Erythroblast (primary cell): Measurements from ENCODE around the gene CLEC2L.

Source experiments
- GATA1 ChIP-seq: IDR thresholded peaks from 2 replicates; pipeline ENCODE4 v1.6.1; 2011; ENCODE audit warnings: low read depth, mild to moderate bottlenecking, control low read depth, low read length, moderate library complexity
- POLR2A ChIP-seq: IDR thresholded peaks from 2 replicates; pipeline ENCODE4 v1.6.1; 2011; ENCODE audit warnings: mild to moderate bottlenecking, low read length

GRCh38 chr7:139571651-139572050 is 48.2 kb downstream of the CLEC2L start:
- no peak for TF ChIP-seq POLR2A
- TF ChIP-seq GATA1 = no peak
